DMS53 treated with DMSO at 0.1 percent for 48 hours (cell line): ENCODE results near the gene OR52B4.
"Not testable (repeated sequence)": the region's sequence is repeated elsewhere in the genome, so short reads cannot be mapped to it uniquely, and the experiment has no call there.

Experiments
- DNase-seq: peaks from one replicate; lab custom pipeline; 2025; ENCODE audit not compliant: unreplicated experiment; lab: John Stamatoyannopoulos, UW

Gene OR52B4

DNA sequence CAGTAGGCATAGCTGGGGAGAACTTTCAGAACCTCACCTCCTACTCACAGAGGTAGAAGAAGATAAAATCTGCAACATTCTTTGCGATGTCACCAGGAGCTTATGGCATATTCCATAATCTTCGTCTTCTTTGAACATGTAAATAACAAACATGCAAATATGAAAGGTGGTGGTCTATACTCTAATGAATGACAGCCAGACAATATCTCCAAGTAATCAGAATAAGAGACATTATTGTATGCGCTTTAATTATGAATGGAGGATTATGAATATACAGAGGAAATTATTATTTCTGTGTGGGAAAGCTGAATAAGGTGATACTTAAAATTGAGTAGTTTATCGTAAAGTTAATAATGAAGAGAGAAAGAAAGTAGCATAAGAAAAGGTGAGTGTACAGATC is at the start of gene OR52B4:
OR52B4 (minus strand) TSS at position 101 of the 400 bp plus-strand sequence; CDS start at position 10, 91 bp downstream.
- no peak for DNase-seq

DNA sequence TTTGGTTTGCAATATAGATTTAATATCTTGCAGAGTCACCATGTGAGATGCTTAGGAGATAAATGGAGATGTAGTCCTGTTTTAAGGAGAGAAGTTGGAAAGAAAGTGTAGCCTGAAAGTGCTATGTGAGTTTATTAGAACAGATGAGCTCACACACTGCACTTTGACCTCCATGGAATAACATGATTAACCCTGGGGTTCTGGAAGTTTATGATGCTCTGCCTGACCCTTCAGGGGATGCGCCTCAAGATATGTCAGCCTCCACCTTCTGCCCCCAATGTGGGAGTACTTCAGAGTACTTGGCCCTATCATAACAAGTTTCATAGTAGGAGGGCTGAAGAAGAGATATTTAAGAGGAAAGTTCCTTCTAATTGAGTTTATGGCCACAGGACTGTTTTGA is 48.6 kb upstream of the OR52B4 start:
- no peak for DNase-seq

DNA sequence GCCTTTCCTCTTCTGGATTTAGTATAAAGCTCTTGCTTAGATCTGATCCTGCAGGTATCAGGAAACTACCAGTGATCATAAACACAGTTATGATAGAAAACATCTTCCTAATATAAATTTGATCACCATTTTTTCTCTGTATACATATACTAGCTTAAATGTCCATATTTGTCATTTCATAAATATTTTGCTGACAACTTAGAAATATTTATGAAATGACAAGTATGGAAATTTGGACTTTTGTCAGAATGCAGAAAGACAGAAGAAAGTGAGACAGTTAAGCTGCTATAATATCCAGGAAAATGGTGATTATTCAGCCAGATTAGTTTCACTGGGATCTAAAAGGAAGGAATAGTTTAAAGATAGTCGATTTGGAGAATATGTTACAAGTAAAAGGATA is 48.1 kb upstream of the OR52B4 start:
- DNase-seq: no peak

DNA sequence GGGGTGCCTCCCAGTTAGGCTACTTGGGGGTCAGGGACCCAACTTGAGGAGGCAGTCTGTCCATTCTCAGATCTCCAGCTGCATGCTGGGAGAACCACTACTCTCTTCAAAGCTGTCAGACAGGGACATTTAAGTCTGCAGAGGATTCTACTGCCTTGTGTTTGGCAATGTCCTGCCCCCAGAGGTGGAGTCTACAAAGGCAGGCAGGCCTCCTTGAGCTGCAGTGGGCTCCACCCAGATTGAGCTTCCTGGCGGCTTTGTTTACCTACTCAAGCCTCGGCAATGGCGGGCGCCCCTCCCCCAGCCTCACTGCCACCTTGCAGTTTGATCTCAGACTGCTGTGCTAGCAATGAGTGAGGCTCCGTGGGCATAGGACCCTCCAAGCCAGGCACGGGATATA is 38.0 kb upstream of the OR52B4 start:
- not testable (repeated sequence) for DNase-seq

DNA sequence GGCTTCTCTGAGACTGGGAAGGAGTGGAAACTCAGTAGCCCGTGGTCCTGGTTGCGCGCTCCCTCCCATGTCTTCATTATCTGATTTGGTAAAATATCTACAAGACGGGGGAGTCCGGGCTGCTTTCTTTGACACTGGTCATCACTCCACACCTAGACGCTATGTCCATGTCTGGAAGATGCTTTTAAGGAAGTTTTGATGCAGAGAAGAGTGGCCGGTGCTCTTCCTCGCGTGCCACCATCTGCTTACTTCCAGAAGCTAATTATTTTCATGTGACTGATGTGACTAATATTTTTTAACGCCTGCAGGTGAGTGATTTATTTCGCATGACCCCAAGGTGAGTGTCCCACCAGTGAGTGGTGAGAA is 25.7 kb upstream of the OR52B4 start:
- DNase-seq: peak; percentile 28

DNA sequence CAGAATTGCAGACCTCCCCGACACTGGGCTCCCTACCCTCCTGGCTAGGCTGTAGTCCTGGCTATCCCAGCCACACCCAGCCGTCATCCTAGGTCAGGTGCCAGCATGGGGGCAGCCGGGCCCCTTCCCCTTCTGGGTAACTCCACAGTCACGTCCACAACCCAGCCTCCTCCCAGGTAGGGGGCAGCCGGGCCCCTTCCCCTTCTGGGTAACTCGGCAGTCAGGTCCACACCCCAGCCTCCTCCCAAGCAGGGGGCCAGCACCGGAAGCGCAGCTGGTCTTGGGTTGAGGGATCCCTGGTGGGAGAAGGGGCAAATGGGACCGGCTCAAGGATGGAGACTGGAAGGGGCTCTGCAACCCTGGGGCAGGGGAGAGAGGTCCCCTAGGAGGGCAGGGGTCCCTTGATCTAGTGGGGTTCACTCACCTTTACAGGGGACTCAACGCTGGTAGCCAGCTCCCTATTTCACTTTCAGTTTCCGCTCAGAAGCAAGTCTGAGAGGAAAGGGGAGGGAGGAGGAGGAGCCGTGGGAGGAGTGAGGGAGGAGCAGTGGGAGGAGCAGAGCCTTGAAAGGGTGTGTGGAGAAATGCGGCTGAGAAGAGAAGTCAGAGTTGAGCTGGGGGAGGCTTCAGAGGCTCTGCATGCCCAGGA is 25.1 kb upstream of the OR52B4 start, which contains the start of gene TRIM21:
TRIM21 (minus strand) TSS at position 494 of the 649 bp plus-strand sequence. CDS start 3,293 bp downstream, outside the sequence.
- peak; percentile 87 for DNase-seq

DNA sequence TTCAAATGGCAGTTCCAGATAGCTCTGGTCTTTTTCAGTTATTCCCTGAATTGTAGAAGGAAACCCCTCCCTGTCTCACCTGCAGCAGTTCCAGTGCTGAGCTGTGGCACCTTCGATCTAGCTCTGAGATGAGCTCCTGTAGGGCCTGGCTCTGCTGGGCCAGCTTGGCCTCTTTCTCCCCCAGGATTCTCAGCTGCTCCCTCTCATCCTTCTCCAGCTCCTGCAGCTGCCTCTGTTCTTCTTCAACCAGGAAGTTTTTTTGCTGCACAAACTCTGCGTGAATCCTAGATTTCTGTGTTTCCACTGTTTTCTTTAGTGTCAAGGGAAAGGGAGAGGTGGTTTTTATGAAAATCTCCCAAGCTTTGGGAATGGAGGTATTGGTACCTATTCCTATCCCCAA is 20.0 kb upstream of the OR52B4 start:
- DNase-seq: no peak

DNA sequence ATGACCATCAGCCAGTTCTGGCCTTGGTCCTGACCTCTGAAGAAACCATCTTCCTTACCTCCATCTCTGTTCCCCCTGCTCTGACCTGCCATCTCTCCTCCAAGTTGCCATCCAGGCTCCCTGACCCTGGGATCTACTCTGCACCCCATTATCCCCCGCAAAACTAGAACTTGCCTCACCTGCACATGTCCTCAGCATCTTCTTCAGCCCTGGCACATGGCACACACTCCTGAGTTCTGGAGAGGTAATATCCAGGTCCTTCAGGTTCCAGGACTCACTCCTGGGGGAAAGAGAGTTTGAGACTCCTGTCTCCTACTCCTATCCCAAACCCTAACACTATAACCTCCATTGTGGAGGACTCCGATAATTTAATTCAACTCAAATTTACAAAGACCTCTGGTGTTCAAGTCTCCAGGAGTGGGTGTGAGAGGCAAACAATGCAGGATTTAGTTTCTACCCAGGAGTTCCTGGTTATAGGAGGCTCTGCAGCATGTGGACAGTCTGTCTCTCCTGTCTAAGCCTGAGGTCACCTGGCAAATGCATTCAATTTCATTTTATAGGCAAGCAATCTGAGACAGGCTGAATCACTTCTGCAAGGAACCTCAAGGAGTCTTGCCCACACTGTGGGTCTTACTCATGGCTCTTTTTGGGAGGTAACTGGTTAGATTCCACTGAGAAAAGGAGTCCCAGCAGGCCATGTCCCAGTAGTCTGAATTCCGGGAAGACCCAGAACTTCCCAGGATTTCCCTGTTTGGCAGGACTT is 18.0 kb upstream of the OR52B4 start:
- no peak for DNase-seq

DNA sequence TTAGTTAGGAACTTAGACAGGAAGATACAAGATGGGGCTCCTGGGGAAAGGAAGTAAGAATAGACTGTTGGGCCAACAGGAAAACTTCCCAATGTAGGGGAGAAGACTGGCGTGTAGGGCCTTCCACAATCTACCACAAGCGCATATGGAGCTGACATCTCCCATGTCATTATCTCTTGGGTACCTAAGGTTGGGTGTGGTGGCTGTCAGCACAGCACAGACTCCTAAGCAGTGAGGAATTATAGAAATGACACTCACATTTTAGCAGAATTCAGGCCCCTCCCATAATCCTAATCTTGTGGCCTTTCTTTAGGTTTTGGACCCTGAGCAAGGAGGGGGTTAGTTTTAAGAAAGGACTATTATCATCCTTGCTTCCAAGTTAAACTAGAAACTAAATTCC is 13.7 kb upstream of the OR52B4 start:
- no peak for DNase-seq

DNA sequence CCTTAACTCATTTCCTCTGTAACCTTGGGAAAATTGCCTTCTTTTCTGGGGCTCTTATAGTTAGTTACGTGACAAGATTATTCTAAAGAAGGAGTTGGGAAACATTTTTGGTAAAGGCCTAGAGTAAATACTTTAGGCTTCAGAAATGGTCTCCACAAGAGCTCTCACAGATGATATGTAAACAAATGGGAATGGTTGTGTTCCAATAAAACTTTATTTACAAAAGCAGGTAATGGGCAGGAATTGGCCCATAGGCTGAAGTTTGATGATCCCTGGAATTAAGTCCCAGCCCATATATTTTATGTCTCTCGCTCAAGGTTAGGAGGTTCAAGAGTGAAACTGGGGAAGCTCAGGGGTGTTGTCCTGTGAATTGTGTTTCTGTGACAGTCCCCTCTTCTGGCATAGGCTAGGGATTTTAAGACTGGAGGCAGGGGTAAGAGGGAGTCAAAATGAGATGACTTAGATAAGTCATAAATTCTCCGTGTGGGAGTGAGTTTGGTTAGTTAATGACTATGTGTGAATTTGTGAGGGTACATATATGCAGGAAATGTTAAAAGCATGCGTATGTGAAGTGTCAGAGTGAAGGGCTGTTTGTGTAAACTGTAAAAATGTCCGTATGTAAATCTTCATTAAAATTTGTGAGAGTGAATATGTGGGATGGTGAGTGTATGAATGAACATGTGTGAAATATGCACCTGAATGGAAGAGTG is 7.4 kb upstream of the OR52B4 start:
- DNase-seq: no peak

DNA sequence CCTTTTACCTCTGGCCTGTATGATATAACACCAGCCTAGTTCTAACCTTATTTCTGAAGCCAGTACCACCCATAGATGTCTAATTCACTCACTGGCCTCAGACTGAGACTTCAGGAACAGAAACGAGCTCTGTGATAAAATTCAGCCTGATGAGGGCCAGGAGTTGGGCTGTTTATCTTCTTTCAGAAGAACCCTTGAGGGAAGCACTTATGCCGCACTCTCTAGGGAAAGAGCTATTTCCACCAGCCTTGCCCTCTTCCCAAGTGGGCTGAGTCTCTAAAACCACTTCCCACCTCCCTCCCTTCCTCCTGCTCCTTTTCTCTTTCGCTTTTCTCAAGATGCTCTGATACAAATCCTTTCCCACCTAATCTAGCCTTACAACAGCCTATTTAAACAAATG is 2.0 kb upstream of the OR52B4 start:
- DNase-seq: no peak

DNA sequence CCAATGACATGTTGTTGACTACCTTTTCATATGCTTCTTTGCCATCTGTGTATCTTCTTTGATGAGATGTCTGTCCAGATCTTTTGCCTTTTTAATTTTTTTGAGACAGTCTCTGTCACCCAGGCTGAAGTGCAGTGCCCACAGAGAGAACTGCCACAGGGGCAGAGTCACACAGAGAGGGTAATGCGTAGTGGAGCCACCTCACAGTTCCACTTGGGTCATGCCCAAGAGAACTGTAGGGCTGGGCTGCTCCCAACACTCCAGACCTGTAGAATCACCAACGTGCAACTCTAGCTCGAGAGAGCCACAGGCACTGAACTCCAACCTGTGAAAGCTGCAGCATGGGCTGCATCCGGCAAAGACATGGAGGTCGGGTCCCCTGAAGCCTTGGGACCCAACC is 20.0 kb downstream of the OR52B4 start:
- not testable (repeated sequence) for DNase-seq

DNA sequence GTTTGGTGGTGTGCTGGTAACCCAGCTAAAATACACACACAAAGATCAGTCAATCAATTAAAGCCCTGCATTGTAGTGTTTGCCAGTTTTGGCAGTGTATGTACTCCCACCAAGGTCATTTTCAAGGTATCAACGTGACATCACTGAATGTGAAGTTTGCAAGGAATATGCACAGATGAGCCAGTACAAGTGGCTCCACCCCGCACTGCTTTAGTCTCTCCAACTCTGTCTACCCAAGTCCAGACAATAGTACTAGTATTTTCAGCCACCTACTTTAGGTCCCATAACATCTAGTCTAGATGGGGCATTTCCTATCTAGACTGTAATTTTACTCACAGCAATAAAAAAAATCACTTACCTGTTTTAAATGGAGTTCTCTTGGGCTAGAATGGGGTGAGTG is 22.8 kb downstream of the OR52B4 start:
- not testable (repeated sequence) for DNase-seq

DNA sequence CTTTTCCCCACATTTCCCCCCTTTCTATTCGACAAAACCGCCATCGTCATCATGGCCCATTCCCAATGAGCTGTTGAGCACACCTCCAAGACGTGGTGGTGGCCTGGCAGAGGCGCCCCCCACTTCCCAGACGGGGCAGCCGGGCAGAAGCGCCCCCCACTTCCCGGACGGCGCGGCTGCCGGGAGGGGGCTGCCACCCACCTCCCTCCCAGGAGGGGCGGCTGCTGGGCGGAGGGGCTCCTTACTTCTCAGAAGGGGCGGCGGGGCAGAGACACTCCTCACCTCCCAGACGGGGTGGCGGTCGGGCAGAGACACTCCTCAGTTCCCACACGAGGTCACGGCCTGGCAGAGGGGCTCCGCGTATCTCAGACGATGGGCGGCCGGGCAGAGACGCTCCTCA is 33.8 kb downstream of the OR52B4 start:
- DNase-seq: not testable (repeated sequence)
